Mesothelial cell of epicardium (in vitro differentiated cells): ENCODE results near the gene PAFAH2. TPM values are rescaled to one million over a fixed set of nuclear protein-coding genes. Genes with fewer than 3 reads are reported as not detected.
"Not testable (repeated sequence)": the region's sequence is repeated elsewhere in the genome, so short reads cannot be mapped to it uniquely, and the experiment has no call there.

Experiments used
- DNase-seq, 2 experiments: peaks; one replicate each; pipeline ENCODE4 v3.0.0; 2021; ENCODE audit warnings: low spot score in 2 of 2; ENCODE audit not compliant: unreplicated experiment in 2 of 2
- H3K27ac Mint-ChIP-seq: 2 replicates; pipeline ENCODE4 v1.8.0; 2021; ENCODE audit warnings: mixed read lengths
- H3K27me3 Mint-ChIP-seq: 2 replicates; pipeline ENCODE4 v1.8.0; 2021; ENCODE audit warnings: low read depth, mixed read lengths
- H3K36me3 Mint-ChIP-seq: 2 replicates; pipeline ENCODE4 v1.8.0; 2021; ENCODE audit warnings: mixed read lengths
- H3K4me1 Mint-ChIP-seq: 2 replicates; pipeline ENCODE4 v1.8.0; 2021; ENCODE audit warnings: mixed read lengths
- H3K4me3 Mint-ChIP-seq: 2 replicates; pipeline ENCODE4 v1.8.0; 2021; ENCODE audit warnings: mild to moderate bottlenecking, moderate library complexity, mixed read lengths
- H3K9me3 Mint-ChIP-seq: 2 replicates; pipeline ENCODE4 v1.8.0; 2021; ENCODE audit warnings: mixed read lengths
- CTCF ChIP-seq: fragments of 200-600 bp; sonication (generic); IDR thresholded peaks from one replicate; pipeline ENCODE4 v1.5.0; 2021; ENCODE audit warnings: antibody characterized with exemption; ENCODE audit not compliant: unreplicated experiment
- total RNA-seq: library from RNA; stranded (reverse); gene quantifications from 3 replicates; pipeline ENCODE4 v1.2.1, GENCODE V29; 2021

The PAFAH2 gene
- total RNA-seq, 1 donor from 2014 or later, result 9.1 TPM

- Mint-ChIP-seq H3K36me3 (peaks cover 5% of the 10 kb centered on the region), H3K4me1 (peaks cover 12% of the 10 kb centered on the region), H3K4me3 (no peak overlapping the region), H3K27ac (peak overlapping the region; percentile 13), H3K27me3 (no peaks in the 10 kb centered on the region), H3K9me3 (no peaks in the 10 kb centered on the region)
- TF ChIP-seq CTCF, result no peak
- no peak for DNase-seq
Observed at GRCh38 chr1:25991937-25992688, 5.8 kb downstream of the PAFAH2 start.

- TF ChIP-seq CTCF, result no peak
- no peak overlapping the region for H3K4me3 Mint-ChIP-seq
- H3K9me3 Mint-ChIP-seq, result no peaks in the 10 kb centered on the region
- H3K36me3 Mint-ChIP-seq, result peaks cover 9% of the 10 kb centered on the region
- no peaks in the 10 kb centered on the region for H3K27me3 Mint-ChIP-seq
- no peak overlapping the region for H3K27ac Mint-ChIP-seq
- DNase-seq, result no peak
- H3K4me1 Mint-ChIP-seq, result peaks cover 7% of the 10 kb centered on the region
Observed at GRCh38 chr1:25990702-25991395, 7.0 kb downstream of the PAFAH2 start.

- no peak overlapping the region for H3K27ac Mint-ChIP-seq
- peaks cover 15% of the 10 kb centered on the region for H3K36me3 Mint-ChIP-seq
- no peaks in the 10 kb centered on the region for H3K27me3 Mint-ChIP-seq
- no peaks in the 10 kb centered on the region for H3K9me3 Mint-ChIP-seq
- no peak overlapping the region for H3K4me3 Mint-ChIP-seq
- H3K4me1 Mint-ChIP-seq, result peaks cover 7% of the 10 kb centered on the region
- DNase-seq, result no peak
- TF ChIP-seq CTCF, result no peak
Observed at GRCh38 chr1:25990251-25990650, 7.6 kb downstream of the PAFAH2 start.

GRCh38 chr1:25989440-25990234, 8.2 kb downstream of the PAFAH2 start:
- Mint-ChIP-seq H3K36me3 (peaks cover 15% of the 10 kb centered on the region), H3K27me3 (no peaks in the 10 kb centered on the region), H3K4me1 (peaks cover 7% of the 10 kb centered on the region), H3K9me3 (no peaks in the 10 kb centered on the region), H3K27ac (no peak overlapping the region), H3K4me3 (no peak overlapping the region)
- no peak for DNase-seq
- no peak for TF ChIP-seq CTCF

GRCh38 chr1:25987951-25988350, 9.9 kb downstream of the PAFAH2 start:
- peaks cover 24% of the 10 kb centered on the region for H3K36me3 Mint-ChIP-seq
- no peaks in the 10 kb centered on the region for H3K27me3 Mint-ChIP-seq
- no peak overlapping the region for H3K27ac Mint-ChIP-seq
- DNase-seq, result no peak
- H3K4me1 Mint-ChIP-seq, result peaks cover 7% of the 10 kb centered on the region
- no peaks in the 10 kb centered on the region for H3K9me3 Mint-ChIP-seq
- no peak for TF ChIP-seq CTCF
- no peak overlapping the region for H3K4me3 Mint-ChIP-seq

- peaks cover 34% of the 10 kb centered on the region for H3K36me3 Mint-ChIP-seq
- not testable (repeated sequence) for H3K27me3 Mint-ChIP-seq, H3K9me3 Mint-ChIP-seq, H3K27ac Mint-ChIP-seq, DNase-seq, H3K4me3 Mint-ChIP-seq, H3K4me1 Mint-ChIP-seq
Observed at GRCh38 chr1:25986773-25987172, 11.1 kb downstream of the PAFAH2 start.
